ENCODE data around the gene SVOPL.

The SVOPL gene

GRCh38 chr7:138556771-138557484, 144.2 kb downstream of the SVOPL start:
- DNase-seq (ENCODE audit: low spot score) = no peak

GRCh38 chr7:138555684-138556083, 145.5 kb downstream of the SVOPL start:
- DNase-seq (ENCODE audit: low spot score) = no peak

- no peak for DNase-seq (ENCODE audit: low spot score)
Measured at GRCh38 chr7:138554674-138555073, 146.5 kb downstream of the SVOPL start.

- no peak for DNase-seq (ENCODE audit: low spot score)
Measured at GRCh38 chr7:138553805-138554204, 147.4 kb downstream of the SVOPL start.

GRCh38 chr7:138551102-138551501, 150.1 kb downstream of the SVOPL start:
- DNase-seq (ENCODE audit: low spot score) = no peak

- DNase-seq (ENCODE audit: low spot score) = no peak
Measured at GRCh38 chr7:138550337-138550736, 150.8 kb downstream of the SVOPL start.

- no peak for DNase-seq (ENCODE audit: low spot score)
Measured at GRCh38 chr7:138549082-138549481, 152.1 kb downstream of the SVOPL start.

- no peak for DNase-seq (ENCODE audit: low spot score)
Measured at GRCh38 chr7:138546829-138547228, 154.3 kb downstream of the SVOPL start.

- DNase-seq (ENCODE audit: low spot score) = no peak
Measured at GRCh38 chr7:138546064-138546619, 155.0 kb downstream of the SVOPL start.

GRCh38 chr7:138545123-138545522, 156.0 kb downstream of the SVOPL start:
- DNase-seq (ENCODE audit: low spot score) = no peak
